K562 (cell line): Measurements from ENCODE around the gene SLC25A1. TPM values are rescaled to one million over a fixed set of nuclear protein-coding genes. Genes with fewer than 3 reads are reported as not detected.

ENCODE experiments used
- GATAD2B ChIP-seq: fragments of 450-650 bp; IDR thresholded peaks from 2 replicates; pipeline ENCODE4 v1.6.1; 2017; ENCODE audit warnings: mild to moderate bottlenecking, borderline replicate concordance
- MEF2D ChIP-seq: conservative IDR thresholded peaks from 2 replicates; pipeline ENCODE4 v1.6.1; 2016; ENCODE audit warnings: low read depth, missing genetic modification characterization, missing compliant biosample characterization
- MYC ChIP-seq, 2 experiments: fragments of 250-450 bp in 1 of 2; sonication (Bioruptor Pico) in 1 of 2; IDR thresholded peaks; 2 replicates each; pipeline versions ENCODE4 v1.5.1 to v1.6.1; 2012 to 2021; ENCODE audit warnings: low read depth in 2 of 2, borderline replicate concordance in 1 of 2, improper control_type of control experiment in 1 of 2, low read length in 1 of 2, mild to moderate bottlenecking in 1 of 2, moderate library complexity in 1 of 2
- PML ChIP-seq: IDR thresholded peaks from 2 replicates; pipeline ENCODE4 v1.6.1; 2012; ENCODE audit warnings: low read length, inconsistent platforms
- ZNF318 ChIP-seq, 2 experiments: fragments of 450-650 bp; IDR thresholded peaks; 2 replicates each; pipeline ENCODE4 v1.6.1; 2016; ENCODE audit warnings: mild to moderate bottlenecking in 2 of 2, borderline replicate concordance in 1 of 2, low read depth in 1 of 2, moderate library complexity in 1 of 2
- ZNF408 ChIP-seq: fragments of 250-450 bp; sonication (Bioruptor Pico); IDR thresholded peaks from 2 replicates; pipeline ENCODE4 v1.4.0; 2020; ENCODE audit warnings: low read depth, mild to moderate bottlenecking, moderate library complexity
- ZNF431 ChIP-seq: sonication (generic); formaldehyde crosslinking; IDR thresholded peaks from 2 replicates; pipeline ENCODE4 v1.8.0; 2022; ENCODE audit warnings: mild to moderate bottlenecking, missing genetic modification reagents
- polyA plus RNA-seq, 8 experiments: library from polyadenylated mRNA; depleted of rRNA in 4 of 8; stranded (reverse) in 5 of 8; unstranded in 3 of 8; fragments of >200 nt; fragmentation: Nextera tagmentation in 2 of 8; fragmentation: Illumina TruSeq in 1 of 8; extraction: Ambion mirVana in 2 of 8; extraction: Trizol in 1 of 8; gene quantifications; 2 replicates each; pipeline versions ENCODE4 v1.2.1 to v1.2.3, GENCODE V29; 2011 to 2014; ENCODE audit warnings: inconsistent platforms in 1 of 8, missing spikeins in 1 of 8
- total RNA-seq, 7 experiments: library from RNA; depleted of rRNA in 6 of 7; stranded (reverse); fragments of >200 nt in 6 of 7; fragmentation: Illumina TruSeq in 2 of 7; extraction: Trizol in 2 of 7; gene quantifications; 2 replicates each; pipeline versions ENCODE4 v1.2.1 to v1.2.3, GENCODE V29; 2011 to 2021; ENCODE audit warnings: low replicate concordance in 1 of 7
- TF ChIP-seq, protein P1 (sequence below): sonication (generic); formaldehyde crosslinking; IDR thresholded peaks from 2 replicates; pipeline ENCODE4 v1.8.0; 2023; ENCODE audit warnings: missing genetic modification reagents, mild to moderate bottlenecking, borderline replicate concordance

The SLC25A1 gene
- total and polyA plus RNA-seq, 9 of the 15 experiments (the other 6 are each of a cell fraction or from before 2014, with no cell fraction given) = 11.0 to 408 (median 110) TPM

GRCh38 chr22:19173047-19174035 lies 5.2 kb downstream of the SLC25A1 start (continued):
- TF ChIP-seq ZNF318 (IDR thresholded peaks at IDR 0.05; ENCODE audit: borderline replicate concordance in 1 of 2, low read depth in 1 of 2) (no peak), ZNF408 (CRISPR knock-in tag) (no peak), PML (no peak), MYC (IDR thresholded peaks at IDR 0.05; ENCODE audit: low read depth, low read length) (no peak), MYC (CRISPR knock-in tag; IDR thresholded peaks at IDR 0.05; ENCODE audit: borderline replicate concordance, low read depth) (peak; percentile 7; the same call in 1 of the 2 replicates), MEF2D (no peak), ZNF431 (CRISPR knock-in tag) (no peak), GATAD2B (no peak)
- TF ChIP-seq, protein P1, sequence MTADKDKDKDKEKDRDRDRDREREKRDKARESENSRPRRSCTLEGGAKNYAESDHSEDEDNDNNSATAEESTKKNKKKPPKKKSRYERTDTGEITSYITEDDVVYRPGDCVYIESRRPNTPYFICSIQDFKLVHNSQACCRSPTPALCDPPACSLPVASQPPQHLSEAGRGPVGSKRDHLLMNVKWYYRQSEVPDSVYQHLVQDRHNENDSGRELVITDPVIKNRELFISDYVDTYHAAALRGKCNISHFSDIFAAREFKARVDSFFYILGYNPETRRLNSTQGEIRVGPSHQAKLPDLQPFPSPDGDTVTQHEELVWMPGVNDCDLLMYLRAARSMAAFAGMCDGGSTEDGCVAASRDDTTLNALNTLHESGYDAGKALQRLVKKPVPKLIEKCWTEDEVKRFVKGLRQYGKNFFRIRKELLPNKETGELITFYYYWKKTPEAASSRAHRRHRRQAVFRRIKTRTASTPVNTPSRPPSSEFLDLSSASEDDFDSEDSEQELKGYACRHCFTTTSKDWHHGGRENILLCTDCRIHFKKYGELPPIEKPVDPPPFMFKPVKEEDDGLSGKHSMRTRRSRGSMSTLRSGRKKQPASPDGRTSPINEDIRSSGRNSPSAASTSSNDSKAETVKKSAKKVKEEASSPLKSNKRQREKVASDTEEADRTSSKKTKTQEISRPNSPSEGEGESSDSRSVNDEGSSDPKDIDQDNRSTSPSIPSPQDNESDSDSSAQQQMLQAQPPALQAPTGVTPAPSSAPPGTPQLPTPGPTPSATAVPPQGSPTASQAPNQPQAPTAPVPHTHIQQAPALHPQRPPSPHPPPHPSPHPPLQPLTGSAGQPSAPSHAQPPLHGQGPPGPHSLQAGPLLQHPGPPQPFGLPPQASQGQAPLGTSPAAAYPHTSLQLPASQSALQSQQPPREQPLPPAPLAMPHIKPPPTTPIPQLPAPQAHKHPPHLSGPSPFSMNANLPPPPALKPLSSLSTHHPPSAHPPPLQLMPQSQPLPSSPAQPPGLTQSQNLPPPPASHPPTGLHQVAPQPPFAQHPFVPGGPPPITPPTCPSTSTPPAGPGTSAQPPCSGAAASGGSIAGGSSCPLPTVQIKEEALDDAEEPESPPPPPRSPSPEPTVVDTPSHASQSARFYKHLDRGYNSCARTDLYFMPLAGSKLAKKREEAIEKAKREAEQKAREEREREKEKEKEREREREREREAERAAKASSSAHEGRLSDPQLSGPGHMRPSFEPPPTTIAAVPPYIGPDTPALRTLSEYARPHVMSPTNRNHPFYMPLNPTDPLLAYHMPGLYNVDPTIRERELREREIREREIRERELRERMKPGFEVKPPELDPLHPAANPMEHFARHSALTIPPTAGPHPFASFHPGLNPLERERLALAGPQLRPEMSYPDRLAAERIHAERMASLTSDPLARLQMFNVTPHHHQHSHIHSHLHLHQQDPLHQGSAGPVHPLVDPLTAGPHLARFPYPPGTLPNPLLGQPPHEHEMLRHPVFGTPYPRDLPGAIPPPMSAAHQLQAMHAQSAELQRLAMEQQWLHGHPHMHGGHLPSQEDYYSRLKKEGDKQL = no peak
